AG10803 (cell line): ENCODE measurements around the gene EPHX1.

Experiments used
- DNase-seq: peaks from one replicate; pipeline ENCODE4 v3.0.0; 2010; ENCODE audit warnings: low read depth
- H3K4me3 ChIP-seq: 2 replicates; pipeline ENCODE4 v1.5.1; 2011; ENCODE audit warnings: mild to moderate bottlenecking, low read length, control low read depth
- TF ChIP-seq, protein P1 (sequence below): conservative IDR thresholded peaks from 2 replicates; pipeline ENCODE4 v1.5.1; 2011; ENCODE audit warnings: mild to moderate bottlenecking, low read length, control low read depth, inconsistent platforms

EPHX1 gene

GRCh38 chr1:225772323-225772768 is 37.6 kb upstream of the EPHX1 start:
- no peak overlapping the region for H3K4me3 ChIP-seq
- TF ChIP-seq, protein P1, sequence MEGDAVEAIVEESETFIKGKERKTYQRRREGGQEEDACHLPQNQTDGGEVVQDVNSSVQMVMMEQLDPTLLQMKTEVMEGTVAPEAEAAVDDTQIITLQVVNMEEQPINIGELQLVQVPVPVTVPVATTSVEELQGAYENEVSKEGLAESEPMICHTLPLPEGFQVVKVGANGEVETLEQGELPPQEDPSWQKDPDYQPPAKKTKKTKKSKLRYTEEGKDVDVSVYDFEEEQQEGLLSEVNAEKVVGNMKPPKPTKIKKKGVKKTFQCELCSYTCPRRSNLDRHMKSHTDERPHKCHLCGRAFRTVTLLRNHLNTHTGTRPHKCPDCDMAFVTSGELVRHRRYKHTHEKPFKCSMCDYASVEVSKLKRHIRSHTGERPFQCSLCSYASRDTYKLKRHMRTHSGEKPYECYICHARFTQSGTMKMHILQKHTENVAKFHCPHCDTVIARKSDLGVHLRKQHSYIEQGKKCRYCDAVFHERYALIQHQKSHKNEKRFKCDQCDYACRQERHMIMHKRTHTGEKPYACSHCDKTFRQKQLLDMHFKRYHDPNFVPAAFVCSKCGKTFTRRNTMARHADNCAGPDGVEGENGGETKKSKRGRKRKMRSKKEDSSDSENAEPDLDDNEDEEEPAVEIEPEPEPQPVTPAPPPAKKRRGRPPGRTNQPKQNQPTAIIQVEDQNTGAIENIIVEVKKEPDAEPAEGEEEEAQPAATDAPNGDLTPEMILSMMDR: peak; percentile 98
- peak; percentile 81 for DNase-seq

DNA sequence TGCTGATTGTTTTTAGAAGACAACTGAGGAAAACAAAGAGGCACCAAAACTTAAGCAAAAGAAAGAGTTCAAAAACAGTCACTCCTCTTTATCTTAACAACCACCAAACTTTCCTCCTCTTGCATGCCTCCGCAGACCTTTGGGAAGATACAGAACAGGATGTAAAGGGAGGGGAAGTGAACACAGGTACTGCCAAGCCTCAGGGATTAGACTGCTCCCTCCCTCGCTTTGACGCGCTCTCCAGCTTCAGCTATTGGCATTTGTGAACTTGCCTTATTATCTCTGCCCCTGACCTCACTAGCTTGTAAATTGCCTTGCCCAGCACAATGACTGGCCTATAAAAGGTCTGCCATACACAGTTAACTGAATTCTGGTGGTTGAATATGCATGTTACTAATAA is 37.1 kb upstream of the EPHX1 start:
- no peak overlapping the region for H3K4me3 ChIP-seq
- DNase-seq: no peak
- TF ChIP-seq, protein P1: no peak

- TF ChIP-seq, protein P1: no peak
- peak; percentile 78 for DNase-seq
Measured at GRCh38 chr1:225774281-225775147, 35.4 kb upstream of the EPHX1 start.

GRCh38 chr1:225776294-225776693 is 33.6 kb upstream of the EPHX1 start:
- no peak overlapping the region for H3K4me3 ChIP-seq

More at GRCh38 chr1:225774281-225775147, 35.4 kb upstream of the EPHX1 start:
- no peak overlapping the region for H3K4me3 ChIP-seq

GRCh38 chr1:225777058-225777582 is 32.8 kb upstream of the EPHX1 start:
- TF ChIP-seq, protein P1: no peak
- DNase-seq: no peak
- peak overlapping the region; percentile 62 for H3K4me3 ChIP-seq

More at GRCh38 chr1:225776294-225776693, 33.6 kb upstream of the EPHX1 start:
- TF ChIP-seq, protein P1: no peak
- no peak for DNase-seq

DNA sequence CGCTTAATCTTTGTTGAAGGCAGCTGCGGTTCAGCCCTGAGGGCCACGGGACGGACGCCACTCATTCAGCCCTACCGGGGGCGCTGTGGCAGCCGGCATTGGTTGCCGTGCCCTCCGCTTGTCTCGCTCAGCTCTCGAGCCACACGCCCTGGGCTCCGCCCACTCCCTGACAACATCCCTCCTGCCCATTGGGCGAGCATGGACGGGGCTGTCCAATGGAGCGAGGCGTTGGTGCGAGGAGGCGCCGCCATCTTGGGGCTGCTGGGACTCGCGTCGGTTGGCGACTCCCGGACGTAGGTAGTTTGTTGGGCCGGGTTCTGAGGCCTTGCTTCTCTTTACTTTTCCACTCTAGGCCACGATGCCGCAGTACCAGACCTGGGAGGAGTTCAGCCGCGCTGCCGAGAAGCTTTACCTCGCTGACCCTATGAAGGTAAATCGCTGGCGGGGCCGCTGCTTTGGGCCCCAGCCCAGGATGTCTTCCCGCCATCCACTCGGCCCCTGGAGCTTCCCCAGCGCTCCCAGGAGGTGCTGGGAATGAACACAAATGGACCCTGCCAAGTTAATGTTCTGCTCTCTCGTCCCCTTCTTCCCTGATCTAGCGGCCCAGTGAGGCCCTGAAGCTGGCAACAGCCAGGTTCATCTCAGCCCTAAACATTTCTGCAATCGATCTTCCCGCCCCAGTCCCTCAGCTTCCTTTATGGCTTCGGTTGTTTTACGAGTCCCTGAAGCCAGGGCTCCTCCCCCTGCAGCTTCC is 32.2 kb upstream of the EPHX1 start, which contains the start of gene SRP9:
SRP9 (plus strand) TSS at position 244 of the 754 bp plus-strand sequence; CDS start at position 359, 115 bp downstream.
- H3K4me3 ChIP-seq: peak within 1 kb of the TSS; percentile 86
- TF ChIP-seq, protein P1: peak; percentile 84
- peak; percentile 97 for DNase-seq
